ENCODE measurements around the gene FAM222B. TPM values are rescaled to one million over a fixed set of nuclear protein-coding genes. Genes with fewer than 3 reads are reported as not detected.
A peak's percentile ranks its signal among the peaks of the same experiment; 100 is the strongest.

Gene FAM222B
- polyA plus RNA-seq, 1 donor (not counting 4 experiments of a cell fraction or from before 2014, with no cell fraction given): 6.5 TPM

- H3K9me3 ChIP-seq (ENCODE audit: control insufficient read depth, low read depth, low read length): no peaks in the 10 kb centered on the region
- peaks cover 15% of the 10 kb centered on the region for H3K79me2 ChIP-seq (ENCODE audit: control insufficient read depth, insufficient read depth, low read length)
- no peak overlapping the region for H2AFZ ChIP-seq (ENCODE audit: control insufficient read depth, low read length)
- no peak for FAIRE-seq
- no peaks in the 10 kb centered on the region for H4K20me1 ChIP-seq (ENCODE audit: control insufficient read depth, extremely low read depth, insufficient read depth, low read length)
- H3K9me1 ChIP-seq (ENCODE audit: control insufficient read depth, extremely low read depth, insufficient read depth, low read length): no peaks in the 10 kb centered on the region
- no peak overlapping the region for H3K9ac ChIP-seq (ENCODE audit: control insufficient read depth, extremely low read depth, insufficient read depth, low read length)
- H3K27me3 ChIP-seq (ENCODE audit: control insufficient read depth, extremely low read depth, insufficient read depth, low read length): no peaks in the 10 kb centered on the region
- dilution Hi-C loops (cut with MboI; ENCODE audit: extremely low pct_ligation_motif_present, low sequenced_read_pairs): no loop called here
- H3K4me1 ChIP-seq (ENCODE audit: control insufficient read depth, extremely low read depth, insufficient read depth, low read length): peaks cover 11% of the 10 kb centered on the region
- H3K4me2 ChIP-seq (ENCODE audit: control insufficient read depth, extremely low read depth, insufficient read depth, low read depth, low read length): no peak overlapping the region
- peaks cover 27 to 29% of the 10 kb centered on the region in 2 experiments for H3K36me3 ChIP-seq (ENCODE audit: control insufficient read depth in 2 of 2, extremely low read depth in 1 of 2, insufficient read depth in 2 of 2, low read length in 2 of 2)
- no peak overlapping the region for H3K4me3 ChIP-seq (ENCODE audit: control insufficient read depth in 2 of 3, extremely low read depth in 1 of 3, insufficient read depth in 2 of 3, low read depth in 1 of 3, low read length in 3 of 3)
- DNase-seq (ENCODE audit: low read depth, low spot score): no peak
- TF ChIP-seq CTCF (optimal IDR thresholded peaks at IDR 0.05 in 1 of 3, IDR thresholded peaks at IDR 0.05 in 1 of 3, conservative IDR thresholded peaks at IDR 0.05 in 1 of 3; ENCODE audit: extremely low read depth in 1 of 3, insufficient read depth in 2 of 3, low read length in 3 of 3): no peak
- no peak for TF ChIP-seq EZH2 (IDR thresholded peaks at IDR 0.05; ENCODE audit: low read length)
- no peak overlapping the region for H3K27ac ChIP-seq (ENCODE audit: control insufficient read depth, insufficient read depth, low read length)
Measured at GRCh38 chr17:28857905-28858800, 15.6 kb upstream of the FAM222B start.

GRCh38 chr17:28856028-28856574 lies 13.5 kb upstream of the FAM222B start:
- Histone ChIP-seq H4K20me1 (ENCODE audit: control insufficient read depth, extremely low read depth, insufficient read depth, low read length) (no peaks in the 10 kb centered on the region), H2AFZ (ENCODE audit: control insufficient read depth, low read length) (no peak overlapping the region), H3K4me2 (ENCODE audit: control insufficient read depth, extremely low read depth, insufficient read depth, low read depth, low read length) (peak overlapping the region; percentile 96), H3K4me1 (ENCODE audit: control insufficient read depth, extremely low read depth, insufficient read depth, low read length) (peaks cover 11% of the 10 kb centered on the region), H3K9me3 (ENCODE audit: control insufficient read depth, low read depth, low read length) (no peaks in the 10 kb centered on the region), H3K36me3 (ENCODE audit: control insufficient read depth in 2 of 2, extremely low read depth in 1 of 2, insufficient read depth in 2 of 2, low read length in 2 of 2) (peaks cover 27 to 29% of the 10 kb centered on the region in 2 experiments), H3K9ac (ENCODE audit: control insufficient read depth, extremely low read depth, insufficient read depth, low read length) (no peak overlapping the region), H3K79me2 (ENCODE audit: control insufficient read depth, insufficient read depth, low read length) (peaks cover 15% of the 10 kb centered on the region), H3K27ac (ENCODE audit: control insufficient read depth, insufficient read depth, low read length) (no peak overlapping the region), H3K27me3 (ENCODE audit: control insufficient read depth, extremely low read depth, insufficient read depth, low read length) (no peaks in the 10 kb centered on the region), H3K9me1 (ENCODE audit: control insufficient read depth, extremely low read depth, insufficient read depth, low read length) (no peaks in the 10 kb centered on the region), H3K4me3 (ENCODE audit: control insufficient read depth in 2 of 3, extremely low read depth in 1 of 3, insufficient read depth in 2 of 3, low read depth in 1 of 3, low read length in 3 of 3) (no peak overlapping the region)
- DNase-seq (ENCODE audit: low read depth, low spot score) (no peak), FAIRE-seq (no peak)
- dilution Hi-C loops (cut with MboI; ENCODE audit: extremely low pct_ligation_motif_present, low sequenced_read_pairs): no loop called here
- TF ChIP-seq EZH2 (IDR thresholded peaks at IDR 0.05; ENCODE audit: low read length) (no peak), CTCF (optimal IDR thresholded peaks at IDR 0.05 in 1 of 3, IDR thresholded peaks at IDR 0.05 in 1 of 3, conservative IDR thresholded peaks at IDR 0.05 in 1 of 3; ENCODE audit: extremely low read depth in 1 of 3, insufficient read depth in 2 of 3, low read length in 3 of 3) (no peak)
